Ecto neural progenitor cell (in vitro differentiated cells): ENCODE data around the gene PANK1.
"Not testable (repeated sequence)": the region's sequence is repeated elsewhere in the genome, so short reads cannot be mapped to it uniquely, and the experiment has no call there.

Source experiments
- DNase-seq: peaks from one replicate; pipeline ENCODE4 v3.0.0-alpha.2; 2018; ENCODE audit warnings: low spot score

The PANK1 gene

GRCh38 chr10:89566992-89567391 is 78.0 kb downstream of the PANK1 start:
- no peak for DNase-seq

GRCh38 chr10:89566095-89566950 is 78.7 kb downstream of the PANK1 start:
- no peak for DNase-seq

GRCh38 chr10:89565180-89565579 is 79.9 kb downstream of the PANK1 start:
- no peak for DNase-seq

GRCh38 chr10:89563861-89564478 is 81.1 kb downstream of the PANK1 start:
- DNase-seq, result no peak

GRCh38 chr10:89563311-89563710 is 81.7 kb downstream of the PANK1 start:
- no peak for DNase-seq

GRCh38 chr10:89556600-89556999 is 88.4 kb downstream of the PANK1 start:
- DNase-seq, result no peak

- no peak for DNase-seq
These were observed 89.2 kb downstream of the PANK1 start for GRCh38 chr10:89555688-89556445.

GRCh38 chr10:89554433-89554832 is 90.6 kb downstream of the PANK1 start:
- no peak for DNase-seq

- DNase-seq, result no peak
These were observed 91.8 kb downstream of the PANK1 start for GRCh38 chr10:89553064-89553734.

- no peak for DNase-seq
These were observed 92.8 kb downstream of the PANK1 start for GRCh38 chr10:89552213-89552612.

GRCh38 chr10:89550509-89550908 is 94.5 kb downstream of the PANK1 start:
- DNase-seq, result no peak

- no peak for DNase-seq
These were observed 95.5 kb downstream of the PANK1 start for GRCh38 chr10:89549510-89549909.

GRCh38 chr10:89548673-89549072 is 96.4 kb downstream of the PANK1 start:
- no peak for DNase-seq

- no peak for DNase-seq
These were observed 97.1 kb downstream of the PANK1 start for GRCh38 chr10:89547853-89548513.

GRCh38 chr10:89546651-89547050 is 98.4 kb downstream of the PANK1 start:
- DNase-seq, result not testable (repeated sequence)

GRCh38 chr10:89543841-89544240 is 101.2 kb downstream of the PANK1 start:
- no peak for DNase-seq

GRCh38 chr10:89540420-89540949 is 104.6 kb downstream of the PANK1 start:
- DNase-seq, result no peak

GRCh38 chr10:89537364-89537763 is 107.7 kb downstream of the PANK1 start:
- DNase-seq, result no peak

- DNase-seq, result no peak
These were observed 109.1 kb downstream of the PANK1 start for GRCh38 chr10:89536013-89536354.

GRCh38 chr10:89535171-89536012 is 109.7 kb downstream of the PANK1 start, which contains the start of gene SLC16A12:
TSS of gene SLC16A12 (minus strand) at chr10:89535594. CDS start at chr10:89462578, 73,016 bp downstream.
- DNase-seq, result peak; percentile 84

GRCh38 chr10:89534826-89535166 is 110.2 kb downstream of the PANK1 start:
- DNase-seq, result no peak
